Measurements from ENCODE around the gene MYH13.
"Not testable (repeated sequence)": the region's sequence is repeated elsewhere in the genome, so short reads cannot be mapped to it uniquely, and the experiment has no call there.

MYH13 gene

GRCh38 chr17:10292057-10292937, 80.5 kb downstream of the MYH13 start:
- Histone ChIP-seq H3K4me1 (ENCODE audit: control extremely low read depth in 1 of 4, control insufficient read depth in 4 of 4, insufficient read depth in 4 of 4, low read length in 3 of 4) (peaks cover 0 to 3% (median 0%) of the 10 kb centered on the region in 4 experiments), H3K27me3 (replicated peaks in 2 of 5; ENCODE audit: control insufficient read depth in 4 of 5, insufficient read depth in 5 of 5, low read length in 4 of 5) (peaks cover 0 to 12% (median 7%) of the 10 kb centered on the region in 5 experiments), H3K4me3 (ENCODE audit: control insufficient read depth in 1 of 7, extremely low read depth in 1 of 7, insufficient read depth in 4 of 7, low read depth in 2 of 7, low read length in 6 of 7) (no peak overlapping the region), H3K9me3 (ENCODE audit: control extremely low read depth in 1 of 5, control insufficient read depth in 4 of 5, insufficient read depth in 2 of 5, low read depth in 1 of 5, low read length in 4 of 5) (no peaks in the 10 kb centered on the region), H3K27ac (ENCODE audit: insufficient read depth in 1 of 2, low read depth in 1 of 2, low read length in 2 of 2, poor library complexity in 1 of 2, severe bottlenecking in 2 of 2) (no peak overlapping the region), H3K36me3 (ENCODE audit: control insufficient read depth in 4 of 4, insufficient read depth in 4 of 4, low read length in 3 of 4) (no peaks in the 10 kb centered on the region)
- WGBS (ENCODE audit: insufficient coverage) = 61% methylated on average over 8 of the region's 12 CpGs
- ChIA-PET CTCF (interaction anchor here (0.6 to 7.9 kb wide), 3 partner anchors 9 to 365 kb away, joined by 3 to 53 read pairs (median 3); no protein-coding TSS in a partner anchor), POLR2A (interaction anchor here (0.5 kb wide), 1 partner anchor 120 kb away, joined by 3 read pairs; no protein-coding TSS in a partner anchor)
- peak in 2 of 3 donors; percentile 34 to 61 for DNase-seq

DNA sequence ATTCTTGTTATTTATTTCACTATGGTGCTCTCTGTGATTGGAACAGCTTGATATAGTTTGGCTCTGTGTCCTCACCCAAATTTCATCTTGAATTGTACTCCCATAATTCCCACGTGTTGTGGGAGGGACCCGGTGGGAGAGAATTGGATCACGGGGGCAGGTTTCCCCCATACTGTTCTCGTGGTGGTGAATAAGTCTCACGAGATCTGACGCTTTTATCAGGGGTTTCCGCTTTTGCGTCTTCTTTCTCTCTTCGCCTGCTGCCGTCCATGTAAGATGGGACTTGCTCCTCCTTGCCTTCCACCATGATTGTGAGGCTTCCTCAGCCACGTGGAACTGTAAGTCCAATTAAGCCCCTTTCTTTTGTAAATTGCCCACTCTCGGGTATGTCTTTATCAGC, 81.2 kb downstream of the MYH13 start:
- POLR2A ChIA-PET; H3K36me3 ChIP-seq (ENCODE audit: control insufficient read depth in 4 of 4, insufficient read depth in 4 of 4, low read length in 3 of 4); H3K4me1 ChIP-seq (ENCODE audit: control extremely low read depth in 1 of 4, control insufficient read depth in 4 of 4, insufficient read depth in 4 of 4, low read length in 3 of 4); H3K9me3 ChIP-seq (ENCODE audit: control extremely low read depth in 1 of 5, control insufficient read depth in 4 of 5, insufficient read depth in 2 of 5, low read depth in 1 of 5, low read length in 4 of 5); H3K4me3 ChIP-seq (ENCODE audit: control insufficient read depth in 1 of 7, extremely low read depth in 1 of 7, insufficient read depth in 4 of 7, low read depth in 2 of 7, low read length in 6 of 7); H3K27ac ChIP-seq (ENCODE audit: insufficient read depth in 1 of 2, low read depth in 1 of 2, low read length in 2 of 2, poor library complexity in 1 of 2, severe bottlenecking in 2 of 2); DNase-seq: not testable (repeated sequence)
- CTCF ChIA-PET = interaction anchor here (0.6 to 2.0 kb wide), 3 partner anchors 9 to 365 kb away, joined by 3 to 5 read pairs (median 3); no protein-coding TSS in a partner anchor
- 93% methylated on average over 12 of the region's 12 CpGs for WGBS (ENCODE audit: insufficient coverage)
- peaks cover 0 to 13% (median 9%) of the 10 kb centered on the region in 5 experiments for H3K27me3 ChIP-seq (replicated peaks in 2 of 5; ENCODE audit: control insufficient read depth in 4 of 5, insufficient read depth in 5 of 5, low read length in 4 of 5)

GRCh38 chr17:10290041-10290440, 82.8 kb downstream of the MYH13 start:
- POLR2A ChIA-PET = no interaction called here

DNA sequence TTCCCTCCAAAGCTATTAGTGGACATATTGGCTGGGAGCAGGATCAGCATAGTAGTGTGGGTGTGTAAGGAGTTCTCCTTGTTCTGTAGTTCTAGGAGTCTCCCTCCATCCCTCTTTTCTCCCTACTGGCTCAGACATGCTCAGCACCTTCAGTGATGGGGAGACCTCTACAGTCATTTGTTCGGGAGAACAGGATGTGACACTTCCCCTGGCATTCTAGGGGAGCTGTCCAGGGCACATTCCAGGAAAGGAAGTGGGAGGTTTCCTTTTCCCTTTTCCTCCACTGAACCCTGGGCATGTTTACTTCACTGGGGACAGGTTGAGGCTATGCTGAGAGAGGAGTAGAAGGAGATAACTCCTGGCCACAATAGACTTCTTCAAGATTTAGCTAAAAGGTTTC, 86.5 kb downstream of the MYH13 start:
- no peaks in the 10 kb centered on the region for H3K4me1 ChIP-seq (ENCODE audit: control extremely low read depth in 1 of 4, control insufficient read depth in 4 of 4, insufficient read depth in 4 of 4, low read length in 3 of 4)
- H3K27me3 ChIP-seq (replicated peaks in 2 of 5; ENCODE audit: control insufficient read depth in 4 of 5, insufficient read depth in 5 of 5, low read length in 4 of 5) = peaks cover 0 to 16% (median 11%) of the 10 kb centered on the region in 5 experiments
- no peaks in the 10 kb centered on the region for H3K9me3 ChIP-seq (ENCODE audit: control extremely low read depth in 1 of 5, control insufficient read depth in 4 of 5, insufficient read depth in 2 of 5, low read depth in 1 of 5, low read length in 4 of 5)
- ChIA-PET POLR2A (no interaction called here), CTCF (interaction anchor here (1.3 to 1.6 kb wide), 2 partner anchors 9 to 330 kb away, joined by 4 read pairs; no protein-coding TSS in a partner anchor)
- no peak overlapping the region for H3K27ac ChIP-seq (ENCODE audit: insufficient read depth in 1 of 2, low read depth in 1 of 2, low read length in 2 of 2, poor library complexity in 1 of 2, severe bottlenecking in 2 of 2)
- WGBS (ENCODE audit: insufficient coverage) = 0% methylated on average over 1 of the region's 1 CpG
- DNase-seq = no peak
- H3K36me3 ChIP-seq (ENCODE audit: control insufficient read depth in 4 of 4, insufficient read depth in 4 of 4, low read length in 3 of 4) = no peaks in the 10 kb centered on the region
- H3K4me3 ChIP-seq (ENCODE audit: control insufficient read depth in 1 of 7, extremely low read depth in 1 of 7, insufficient read depth in 4 of 7, low read depth in 2 of 7, low read length in 6 of 7) = no peak overlapping the region

More at GRCh38 chr17:10290041-10290440, 82.8 kb downstream of the MYH13 start:
- H3K27ac ChIP-seq (ENCODE audit: insufficient read depth in 1 of 2, low read depth in 1 of 2, low read length in 2 of 2, poor library complexity in 1 of 2, severe bottlenecking in 2 of 2) = no peak overlapping the region
- WGBS (ENCODE audit: insufficient coverage) = 89% methylated on average over 1 of the region's 1 CpG
- DNase-seq = no peak
- H3K4me1 ChIP-seq (ENCODE audit: control extremely low read depth in 1 of 4, control insufficient read depth in 4 of 4, insufficient read depth in 4 of 4, low read length in 3 of 4) = peaks cover 0 to 3% (median 0%) of the 10 kb centered on the region in 4 experiments
- CTCF ChIA-PET = interaction anchor here (2.0 kb wide), 1 partner anchor 327 kb away, joined by 5 read pairs; no protein-coding TSS in a partner anchor
- H3K27me3 ChIP-seq (replicated peaks in 2 of 5; ENCODE audit: control insufficient read depth in 4 of 5, insufficient read depth in 5 of 5, low read length in 4 of 5) = peaks cover 0 to 18% (median 9%) of the 10 kb centered on the region in 5 experiments
- H3K9me3 ChIP-seq (ENCODE audit: control extremely low read depth in 1 of 5, control insufficient read depth in 4 of 5, insufficient read depth in 2 of 5, low read depth in 1 of 5, low read length in 4 of 5) = no peaks in the 10 kb centered on the region
- H3K4me3 ChIP-seq (ENCODE audit: control insufficient read depth in 1 of 7, extremely low read depth in 1 of 7, insufficient read depth in 4 of 7, low read depth in 2 of 7, low read length in 6 of 7) = no peak overlapping the region
- no peaks in the 10 kb centered on the region for H3K36me3 ChIP-seq (ENCODE audit: control insufficient read depth in 4 of 4, insufficient read depth in 4 of 4, low read length in 3 of 4)

DNA sequence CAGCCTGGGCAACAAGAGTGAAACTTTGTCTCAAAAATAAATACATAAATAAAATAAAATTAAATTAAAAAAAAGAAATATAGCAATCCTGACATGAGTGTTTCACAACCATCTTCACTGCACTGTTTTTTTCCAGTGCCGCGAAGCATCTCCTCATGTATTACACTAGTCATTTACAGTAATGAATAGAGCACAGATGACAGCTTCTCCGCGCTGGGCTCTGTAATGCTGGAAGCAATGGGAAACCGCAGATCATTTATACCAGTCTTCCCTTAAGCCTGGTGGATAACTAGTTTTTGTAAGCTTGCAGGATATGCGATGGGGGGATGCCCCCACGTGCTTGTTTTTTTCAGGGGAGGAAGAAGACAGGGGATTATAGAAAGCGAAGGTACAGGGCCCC, 86.9 kb downstream of the MYH13 start:
- peaks cover 0 to 16% (median 11%) of the 10 kb centered on the region in 5 experiments for H3K27me3 ChIP-seq (replicated peaks in 2 of 5; ENCODE audit: control insufficient read depth in 4 of 5, insufficient read depth in 5 of 5, low read length in 4 of 5)
- no peak overlapping the region for H3K27ac ChIP-seq (ENCODE audit: insufficient read depth in 1 of 2, low read depth in 1 of 2, low read length in 2 of 2, poor library complexity in 1 of 2, severe bottlenecking in 2 of 2)
- no peak for DNase-seq
- ChIA-PET POLR2A (no interaction called here), CTCF (interaction anchor here (1.3 to 1.6 kb wide), 2 partner anchors 9 to 331 kb away, joined by 4 read pairs; no protein-coding TSS in a partner anchor)
- WGBS (ENCODE audit: insufficient coverage) = 80% methylated on average over 3 of the region's 8 CpGs
- no peaks in the 10 kb centered on the region for H3K9me3 ChIP-seq (ENCODE audit: control extremely low read depth in 1 of 5, control insufficient read depth in 4 of 5, insufficient read depth in 2 of 5, low read depth in 1 of 5, low read length in 4 of 5)
- no peaks in the 10 kb centered on the region for H3K4me1 ChIP-seq (ENCODE audit: control extremely low read depth in 1 of 4, control insufficient read depth in 4 of 4, insufficient read depth in 4 of 4, low read length in 3 of 4)
- H3K36me3 ChIP-seq (ENCODE audit: control insufficient read depth in 4 of 4, insufficient read depth in 4 of 4, low read length in 3 of 4) = no peaks in the 10 kb centered on the region
- H3K4me3 ChIP-seq (ENCODE audit: control insufficient read depth in 1 of 7, extremely low read depth in 1 of 7, insufficient read depth in 4 of 7, low read depth in 2 of 7, low read length in 6 of 7) = no peak overlapping the region

DNA sequence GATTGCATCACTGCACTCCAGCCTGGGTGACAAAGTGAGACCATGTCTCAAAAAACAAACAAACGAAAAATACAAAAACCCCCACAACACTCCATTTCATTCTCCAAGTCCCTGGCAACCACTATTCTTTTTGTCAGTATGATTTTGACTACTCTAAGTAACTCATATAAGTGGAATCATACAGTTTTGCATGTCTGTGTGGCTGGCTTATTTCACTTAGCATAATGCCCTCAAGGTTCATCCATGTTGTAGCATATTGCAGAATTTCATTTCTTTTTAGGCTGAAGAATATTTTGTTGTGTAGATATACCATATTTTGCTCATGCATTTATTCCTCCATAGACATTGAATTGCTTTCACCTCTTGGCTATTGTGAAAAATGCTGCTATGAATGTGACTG, 92.7 kb downstream of the MYH13 start:
- Histone ChIP-seq H3K9me3 (ENCODE audit: control extremely low read depth in 1 of 5, control insufficient read depth in 4 of 5, insufficient read depth in 2 of 5, low read depth in 1 of 5, low read length in 4 of 5) (no peaks in the 10 kb centered on the region), H3K4me3 (ENCODE audit: control insufficient read depth in 1 of 7, extremely low read depth in 1 of 7, insufficient read depth in 4 of 7, low read depth in 2 of 7, low read length in 6 of 7) (no peak overlapping the region), H3K27me3 (replicated peaks in 2 of 5; ENCODE audit: control insufficient read depth in 4 of 5, insufficient read depth in 5 of 5, low read length in 4 of 5) (peaks cover 0 to 4% (median 0%) of the 10 kb centered on the region in 5 experiments), H3K27ac (ENCODE audit: insufficient read depth in 1 of 2, low read depth in 1 of 2, low read length in 2 of 2, poor library complexity in 1 of 2, severe bottlenecking in 2 of 2) (no peak overlapping the region), H3K4me1 (ENCODE audit: control extremely low read depth in 1 of 4, control insufficient read depth in 4 of 4, insufficient read depth in 4 of 4, low read length in 3 of 4) (peaks cover 0 to 8% (median 3%) of the 10 kb centered on the region in 4 experiments), H3K36me3 (ENCODE audit: control insufficient read depth in 4 of 4, insufficient read depth in 4 of 4, low read length in 3 of 4) (no peaks in the 10 kb centered on the region)
- WGBS (ENCODE audit: insufficient coverage) = 100% methylated on average over 1 of the region's 1 CpG
- ChIA-PET POLR2A (no interaction called here), CTCF (no interaction called here)
- no peak for DNase-seq

- Histone ChIP-seq H3K27ac (ENCODE audit: insufficient read depth in 1 of 2, low read depth in 1 of 2, low read length in 2 of 2, poor library complexity in 1 of 2, severe bottlenecking in 2 of 2) (no peak overlapping the region), H3K4me3 (ENCODE audit: control insufficient read depth in 1 of 7, extremely low read depth in 1 of 7, insufficient read depth in 4 of 7, low read depth in 2 of 7, low read length in 6 of 7) (no peak overlapping the region), H3K9me3 (ENCODE audit: control extremely low read depth in 1 of 5, control insufficient read depth in 4 of 5, insufficient read depth in 2 of 5, low read depth in 1 of 5, low read length in 4 of 5) (no peaks in the 10 kb centered on the region), H3K4me1 (ENCODE audit: control extremely low read depth in 1 of 4, control insufficient read depth in 4 of 4, insufficient read depth in 4 of 4, low read length in 3 of 4) (peaks cover 0 to 8% (median 3%) of the 10 kb centered on the region in 4 experiments), H3K36me3 (ENCODE audit: control insufficient read depth in 4 of 4, insufficient read depth in 4 of 4, low read length in 3 of 4) (no peaks in the 10 kb centered on the region), H3K27me3 (replicated peaks in 2 of 5; ENCODE audit: control insufficient read depth in 4 of 5, insufficient read depth in 5 of 5, low read length in 4 of 5) (peaks cover 0 to 4% (median 0%) of the 10 kb centered on the region in 5 experiments)
- ChIA-PET CTCF (no interaction called here), POLR2A (no interaction called here)
- 87% methylated on average over 3 of the region's 3 CpGs for WGBS (ENCODE audit: insufficient coverage)
- no peak for DNase-seq
These were observed 94.6 kb downstream of the MYH13 start for GRCh38 chr17:10278218-10278617.
